GM21515 (cell line): ENCODE measurements around the gene UPK3B.
"Not testable (repeated sequence)": the region's sequence is repeated elsewhere in the genome, so short reads cannot be mapped to it uniquely, and the experiment has no call there.

ENCODE experiments used
- ATAC-seq: cut with Tn5 transposase; IDR thresholded peaks from one replicate; pipeline ENCODE4 v1.9.1; 2021; ENCODE audit not compliant: unreplicated experiment

The UPK3B gene

DNA sequence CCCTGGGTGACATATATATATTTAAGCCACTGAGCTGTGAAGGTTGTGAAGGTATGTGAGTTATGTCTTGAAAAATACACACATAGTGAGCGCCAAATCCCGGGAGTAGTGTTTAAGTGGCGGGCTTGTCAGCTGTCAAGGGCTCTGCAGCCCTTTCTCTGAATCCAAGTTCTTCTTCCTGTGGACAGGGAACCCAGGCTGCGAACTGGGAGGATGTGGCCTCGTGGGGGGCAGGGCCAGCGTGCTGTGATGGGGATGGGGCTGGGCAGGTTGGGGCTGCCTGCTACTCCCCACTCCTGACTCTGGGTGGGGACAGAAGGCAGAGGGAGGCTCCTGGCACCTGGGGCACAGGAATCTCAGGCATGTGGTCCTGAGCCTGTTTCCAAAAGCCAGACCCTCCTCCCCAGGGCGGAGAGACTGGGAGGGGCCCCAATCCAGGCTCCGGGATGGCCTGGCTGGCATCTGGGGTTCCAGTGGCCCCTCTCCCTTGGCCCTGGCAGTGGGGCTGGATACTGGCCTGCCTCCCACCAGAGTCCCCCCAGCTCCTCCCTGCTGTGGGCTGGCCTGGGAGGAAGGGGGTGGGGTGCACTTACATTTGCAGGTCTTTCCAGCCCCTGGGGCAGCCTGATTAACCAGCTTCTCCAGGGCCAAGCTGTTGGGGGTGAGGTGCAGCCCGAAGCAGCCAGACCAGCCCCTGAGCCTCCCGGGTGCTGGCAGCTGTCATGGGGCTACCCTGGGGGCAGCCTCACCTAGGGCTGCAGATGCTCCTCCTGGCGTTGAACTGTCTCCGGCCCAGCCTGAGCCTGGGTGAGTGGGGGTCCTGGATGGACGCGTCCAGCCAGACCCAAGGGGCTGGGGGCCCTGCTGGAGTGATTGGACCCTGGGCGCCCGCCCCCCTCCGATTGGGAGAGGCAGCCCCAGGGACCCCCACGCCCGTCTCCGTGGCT lies at the start of gene UPK3B:
Gene UPK3B, plus strand, starts transcription at position 622 of the 947 bp plus-strand sequence. Its CDS starts 101 bp downstream, at position 723.
- no peak for ATAC-seq

DNA sequence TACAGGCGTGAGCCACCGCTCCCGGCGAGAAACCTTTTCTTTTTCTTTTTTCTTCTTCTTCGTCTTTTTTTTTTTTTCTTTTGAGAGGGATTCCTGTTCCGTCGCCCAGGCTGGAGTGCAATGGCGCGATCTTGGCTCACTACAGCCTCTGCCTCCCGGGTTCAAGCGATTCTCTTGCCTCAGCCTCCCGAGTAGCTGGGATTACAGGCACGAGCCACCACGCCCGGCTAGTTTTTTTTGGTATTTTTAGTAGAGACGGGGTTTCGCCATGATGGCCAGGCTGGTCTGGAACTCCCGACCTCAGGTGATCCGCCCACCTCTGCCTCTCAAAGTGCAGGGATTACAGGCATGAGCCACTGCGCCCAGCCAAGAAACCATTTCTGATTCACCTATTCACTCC lies 49.6 kb upstream of the UPK3B start:
- ATAC-seq: not testable (repeated sequence)

DNA sequence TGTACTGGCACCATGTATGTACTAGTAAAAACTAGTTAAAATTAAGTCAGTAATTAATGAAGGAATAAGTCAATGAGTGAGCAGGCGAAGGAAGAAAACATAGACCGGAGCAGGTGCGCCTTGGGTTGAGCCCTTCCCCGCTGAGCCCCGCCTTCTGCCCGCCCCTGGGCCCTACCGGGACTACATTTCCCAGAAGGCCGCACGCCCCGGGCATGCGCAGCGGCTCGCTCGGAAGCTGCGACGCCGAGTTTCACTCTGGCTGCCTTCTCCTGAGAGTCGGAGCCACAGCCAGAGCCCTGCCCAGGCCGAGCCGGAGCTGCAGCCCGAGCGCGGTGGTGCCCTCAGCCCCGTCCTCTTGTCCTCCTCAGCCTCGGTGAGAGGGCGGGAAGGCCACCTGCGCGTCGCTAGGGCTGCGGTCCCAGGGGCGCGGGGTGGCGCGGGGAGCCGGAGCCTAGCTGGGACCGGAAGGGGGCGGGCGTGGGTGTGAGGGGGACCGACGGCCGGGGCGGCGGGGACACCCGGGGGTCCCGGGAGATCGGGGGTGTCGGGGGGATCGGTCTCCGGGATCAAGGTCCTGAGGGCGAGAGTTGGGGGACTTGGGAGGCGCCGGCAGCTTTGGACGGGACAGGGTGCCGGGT lies 48.8 kb upstream of the UPK3B start, which contains the start of gene DTX2:
Gene DTX2, plus strand, starts transcription at position 246 of the 638 bp plus-strand sequence. CDS start 18,801 bp downstream, outside the sequence.
- peak; percentile 97 for ATAC-seq

DNA sequence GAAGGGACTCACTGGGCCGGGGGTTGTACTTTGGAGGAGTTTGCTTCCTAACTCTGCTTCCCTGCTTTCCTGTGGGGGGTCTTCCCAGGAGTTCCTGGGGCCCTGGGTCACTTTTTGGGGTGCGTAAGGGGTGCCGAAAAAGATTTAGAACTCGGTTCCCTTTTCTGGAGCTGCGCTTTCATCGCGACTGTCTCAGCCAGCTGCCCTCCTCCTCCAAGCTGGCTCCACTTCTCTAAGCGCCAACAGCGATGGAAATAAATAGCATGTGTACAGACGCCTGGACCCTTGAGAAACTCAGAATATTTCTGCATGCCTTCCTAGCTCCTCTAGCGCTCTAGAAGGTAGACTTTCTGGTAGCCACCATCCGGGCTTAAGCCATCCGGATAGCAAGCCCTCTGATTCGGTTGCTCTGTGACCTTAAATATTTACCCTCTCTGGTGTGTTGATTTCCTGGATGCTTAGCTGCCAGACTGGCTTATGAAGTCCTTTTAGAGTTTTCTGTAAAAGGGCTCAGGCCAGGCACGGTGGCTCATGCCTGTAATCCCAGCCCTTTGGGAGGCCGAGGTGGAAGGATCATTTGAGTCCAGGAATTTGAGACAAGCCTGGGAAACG lies 48.0 kb upstream of the UPK3B start:
- ATAC-seq: not testable (repeated sequence)

DNA sequence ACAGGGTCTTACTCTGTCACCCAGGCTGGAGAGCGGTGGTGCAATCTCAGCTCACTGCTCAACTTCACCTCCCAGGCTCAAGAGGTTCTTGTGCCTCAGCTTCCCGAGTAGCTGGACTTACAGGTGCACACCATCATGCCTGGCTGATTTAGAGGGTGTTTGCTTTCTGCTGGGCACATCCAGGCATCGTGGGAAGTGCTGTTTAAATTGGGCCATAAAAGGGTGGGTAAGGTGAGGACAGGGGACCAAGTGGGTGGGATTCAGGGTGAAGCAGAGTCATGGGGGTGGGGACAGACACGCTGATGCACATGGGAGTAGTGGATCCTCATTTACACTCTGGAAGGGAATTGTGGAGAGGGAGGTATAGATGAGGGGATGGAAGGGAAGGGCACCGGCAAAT lies 45.4 kb upstream of the UPK3B start:
- ATAC-seq: not testable (repeated sequence)

DNA sequence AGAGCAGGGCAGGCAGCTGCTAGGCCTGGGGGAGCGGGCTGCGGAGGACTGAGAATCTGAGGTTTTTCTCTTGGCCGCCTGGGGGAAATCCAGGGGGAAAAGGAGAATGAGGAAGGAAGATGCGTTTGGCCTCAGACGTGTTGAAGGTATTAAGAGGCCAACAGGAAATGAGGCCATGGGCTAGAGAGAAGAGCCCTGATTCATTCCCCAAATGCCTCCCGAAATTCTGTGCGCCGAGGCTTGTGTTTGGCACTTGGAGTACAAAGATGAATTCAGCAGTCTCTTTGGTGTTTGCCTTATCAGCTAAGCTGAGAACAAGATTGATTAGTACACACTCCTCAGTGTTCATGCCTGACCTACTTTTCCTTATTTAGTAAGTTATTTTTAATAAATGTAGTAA lies 44.4 kb upstream of the UPK3B start:
- not testable (repeated sequence) for ATAC-seq

DNA sequence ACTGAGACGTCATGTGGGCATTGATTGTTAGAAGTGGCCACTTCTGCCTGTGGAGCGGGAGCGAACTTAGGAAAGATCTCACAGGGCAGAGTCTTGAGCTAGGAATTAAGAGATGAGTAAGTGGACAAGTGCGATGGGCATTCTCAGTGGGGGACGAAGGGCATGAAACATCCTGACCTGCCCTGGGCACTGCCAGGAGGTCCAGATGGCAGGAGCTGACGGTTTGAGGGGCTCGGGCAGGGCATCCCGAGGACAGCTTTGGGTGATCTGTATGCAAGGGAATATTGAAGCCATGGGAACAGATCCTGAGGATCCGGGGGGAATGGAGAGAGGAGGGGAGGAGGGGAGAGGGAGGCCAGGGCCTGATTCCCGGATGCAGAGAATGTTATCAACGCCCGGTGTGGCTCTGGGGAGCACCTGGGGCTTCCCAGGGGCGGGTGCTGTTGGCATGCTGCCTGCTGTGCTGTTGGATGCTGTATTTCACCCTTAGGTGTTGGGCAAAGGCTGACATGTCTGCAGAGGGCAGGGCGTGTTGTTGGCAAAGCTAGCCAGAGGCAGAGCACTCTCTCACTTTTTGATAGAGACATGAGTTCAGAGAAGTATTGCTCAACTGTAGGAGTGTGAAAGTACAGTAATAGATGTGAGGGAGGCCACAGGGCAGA lies 42.5 kb upstream of the UPK3B start:
- ATAC-seq: not testable (repeated sequence)

DNA sequence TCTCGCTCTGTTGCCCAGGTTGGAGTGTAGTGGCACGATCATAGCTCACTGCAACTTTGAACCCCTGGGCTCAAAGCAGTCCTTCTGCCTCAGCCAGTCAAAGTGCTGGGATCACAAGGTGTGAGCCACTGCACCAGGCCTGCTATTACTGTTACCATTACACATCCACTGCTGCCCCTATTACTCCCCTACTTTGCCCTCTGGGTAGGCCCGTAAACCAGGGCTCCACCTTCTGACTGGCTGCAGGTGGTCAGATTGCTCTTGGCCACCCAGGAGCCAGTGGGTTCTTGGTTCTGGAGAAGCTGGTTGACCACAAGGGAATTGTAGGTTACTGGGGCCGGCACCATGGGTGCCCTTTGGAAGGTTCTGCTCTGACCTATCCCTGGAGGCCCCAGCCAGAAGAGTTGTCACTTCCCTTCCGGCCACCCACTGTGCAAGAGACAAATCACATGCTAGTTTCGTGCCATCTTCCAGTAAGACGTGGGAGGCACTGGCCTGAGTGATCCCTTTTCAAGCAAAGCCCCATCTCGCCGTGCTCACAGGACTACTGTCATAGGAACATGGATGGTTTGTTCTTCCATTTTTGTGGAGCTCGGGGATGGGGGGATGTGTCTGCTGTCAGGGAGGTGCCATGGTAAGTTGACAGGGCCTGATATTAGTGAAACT lies 38.7 kb upstream of the UPK3B start:
- not testable (repeated sequence) for ATAC-seq

DNA sequence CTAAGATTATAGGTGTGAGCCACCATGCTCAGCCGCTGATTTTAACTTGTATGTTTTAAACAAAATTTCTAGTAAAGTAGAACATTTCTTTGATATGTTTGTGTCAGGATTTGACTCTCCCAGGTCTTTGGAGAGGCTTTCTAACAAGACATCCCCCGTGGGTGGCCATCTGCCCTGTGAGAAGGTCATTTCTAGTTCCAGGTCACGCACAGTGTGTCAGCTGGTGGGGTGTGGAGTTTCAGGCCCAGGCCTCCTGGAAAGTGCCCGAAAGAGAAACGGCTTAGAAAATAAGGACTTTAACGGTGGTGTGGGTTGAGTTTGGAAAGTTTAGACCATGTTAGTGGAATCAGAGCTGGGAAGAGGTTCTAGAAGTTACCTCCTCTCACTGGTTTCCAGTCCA lies 37.3 kb upstream of the UPK3B start:
- ATAC-seq: not testable (repeated sequence)

DNA sequence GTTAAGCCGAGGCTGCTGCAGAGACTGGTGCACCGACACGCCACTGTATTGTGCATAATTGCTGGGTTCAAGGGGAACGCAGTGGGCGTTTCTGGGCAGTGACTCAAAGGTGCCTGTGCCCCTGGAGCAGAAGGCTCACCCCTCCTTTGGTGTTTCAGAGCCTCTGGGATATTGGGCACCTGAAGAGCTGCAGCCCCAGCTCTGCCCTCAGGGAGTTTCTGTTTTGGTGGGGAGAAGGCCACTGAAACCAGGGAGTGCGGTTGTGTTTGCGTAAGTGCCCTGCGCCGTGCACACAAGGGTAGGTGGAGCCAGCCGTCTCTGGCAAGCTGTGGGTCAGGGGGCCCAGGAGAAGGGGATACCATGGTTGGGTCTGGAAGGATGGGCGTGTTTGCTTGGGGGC lies 34.1 kb upstream of the UPK3B start:
- ATAC-seq: not testable (repeated sequence)

DNA sequence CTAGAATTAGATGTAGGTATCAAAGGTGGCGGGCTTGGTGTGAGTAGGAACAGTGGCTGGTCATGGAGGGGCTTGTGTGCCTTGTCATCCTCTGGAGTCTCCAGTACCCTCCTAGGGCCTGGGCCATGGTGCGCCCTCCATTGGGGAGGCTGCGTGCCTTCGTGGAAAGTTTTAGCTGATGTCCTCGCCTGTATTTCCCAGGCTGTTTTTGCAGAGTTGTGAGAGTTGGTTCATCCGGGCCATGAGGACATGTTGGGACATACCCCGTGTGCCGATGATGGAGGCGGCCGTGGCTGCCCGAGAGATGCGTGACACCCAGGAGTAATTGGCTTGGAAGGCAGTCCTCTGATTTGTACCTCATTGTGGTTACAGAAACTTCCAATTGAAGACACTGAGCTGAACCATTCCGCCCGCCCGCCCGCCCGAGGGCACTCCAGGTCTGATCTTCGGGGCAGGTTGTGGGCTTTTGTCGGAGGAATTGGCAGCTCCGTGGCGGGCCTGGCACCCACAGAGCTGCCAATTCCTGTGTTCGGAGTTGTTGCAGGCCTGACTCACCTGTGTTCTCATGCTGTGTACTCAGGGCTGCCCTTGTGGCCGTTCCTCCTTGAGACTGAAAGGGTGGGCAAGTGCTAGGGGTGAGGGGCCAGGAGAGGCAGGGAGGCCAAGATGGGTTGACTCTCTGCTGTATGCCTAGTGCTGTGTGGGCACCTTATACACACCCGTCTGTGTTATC lies 33.4 kb upstream of the UPK3B start:
- ATAC-seq: not testable (repeated sequence)

DNA sequence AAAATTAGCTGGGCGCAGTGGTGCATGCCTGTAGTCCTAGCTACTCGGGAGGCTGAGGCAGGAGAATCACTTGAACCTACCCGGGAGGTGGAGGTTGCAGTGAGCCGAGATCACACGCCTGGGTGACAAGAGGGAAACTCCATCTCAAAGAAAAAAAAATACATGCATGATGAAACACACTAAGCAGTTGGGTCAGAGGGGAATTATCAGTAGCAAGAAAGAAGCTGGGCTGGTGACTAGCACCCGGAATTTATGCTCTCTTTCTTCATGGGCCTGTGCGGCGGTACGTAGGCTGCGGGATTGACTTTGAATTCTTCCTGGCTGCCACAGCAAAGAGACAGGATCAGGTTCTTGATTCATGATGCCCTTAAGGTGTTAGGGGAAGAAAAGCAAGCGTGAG lies 30.7 kb upstream of the UPK3B start:
- not testable (repeated sequence) for ATAC-seq

DNA sequence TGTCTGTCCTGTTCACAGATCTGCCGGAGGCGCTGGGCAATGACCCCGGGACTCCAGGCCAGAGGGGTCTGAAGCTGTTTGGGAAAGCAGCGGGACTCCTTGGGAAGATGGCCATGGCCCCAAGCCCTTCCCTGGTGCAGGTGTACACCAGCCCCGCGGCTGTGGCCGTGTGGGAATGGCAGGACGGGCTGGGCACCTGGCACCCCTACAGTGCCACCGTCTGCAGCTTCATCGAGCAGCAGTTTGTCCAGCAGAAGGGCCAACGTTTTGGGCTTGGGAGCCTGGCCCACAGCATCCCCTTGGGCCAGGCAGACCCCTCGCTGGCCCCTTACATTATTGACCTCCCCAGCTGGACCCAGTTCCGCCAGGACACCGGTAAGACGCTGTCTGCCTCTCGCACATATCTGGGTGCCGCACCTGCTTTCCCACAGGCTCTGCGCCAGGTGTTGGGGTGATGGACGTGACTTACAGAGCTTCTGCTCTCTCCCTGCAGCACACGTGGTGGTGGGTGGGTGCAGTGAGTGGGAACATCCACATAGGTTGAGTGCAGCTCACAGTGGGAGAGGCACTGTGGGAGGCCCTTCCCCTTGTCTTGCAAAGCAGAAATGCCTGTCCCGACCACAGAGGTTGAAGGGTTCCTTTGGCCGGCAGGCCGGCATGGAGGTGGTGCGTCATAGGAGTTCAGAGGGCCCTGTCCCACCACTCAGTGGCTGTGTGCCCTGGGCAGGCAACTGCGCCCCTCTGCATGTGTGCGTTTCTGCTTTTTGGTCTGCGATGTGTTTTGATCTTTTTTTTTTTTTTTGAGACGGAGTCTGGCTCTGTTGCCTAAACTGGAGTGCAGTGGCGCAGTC lies 29.7 kb upstream of the UPK3B start:
- ATAC-seq: not testable (repeated sequence)

DNA sequence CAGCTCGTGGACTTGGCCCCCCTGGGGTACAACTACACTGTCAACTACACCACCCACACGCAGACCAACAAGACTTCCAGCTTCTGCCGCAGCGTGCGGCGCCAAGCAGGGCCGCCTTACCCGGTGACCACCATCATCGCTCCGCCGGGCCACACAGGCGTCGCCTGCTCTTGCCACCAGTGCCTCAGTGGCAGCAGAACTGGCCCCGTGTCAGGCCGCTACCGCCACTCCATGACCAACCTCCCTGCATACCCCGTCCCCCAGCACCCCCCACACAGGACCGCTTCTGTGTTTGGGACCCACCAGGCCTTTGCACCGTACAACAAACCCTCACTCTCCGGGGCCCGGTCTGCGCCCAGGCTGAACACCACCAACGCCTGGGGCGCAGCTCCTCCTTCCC lies 27.7 kb upstream of the UPK3B start:
- not testable (repeated sequence) for ATAC-seq

DNA sequence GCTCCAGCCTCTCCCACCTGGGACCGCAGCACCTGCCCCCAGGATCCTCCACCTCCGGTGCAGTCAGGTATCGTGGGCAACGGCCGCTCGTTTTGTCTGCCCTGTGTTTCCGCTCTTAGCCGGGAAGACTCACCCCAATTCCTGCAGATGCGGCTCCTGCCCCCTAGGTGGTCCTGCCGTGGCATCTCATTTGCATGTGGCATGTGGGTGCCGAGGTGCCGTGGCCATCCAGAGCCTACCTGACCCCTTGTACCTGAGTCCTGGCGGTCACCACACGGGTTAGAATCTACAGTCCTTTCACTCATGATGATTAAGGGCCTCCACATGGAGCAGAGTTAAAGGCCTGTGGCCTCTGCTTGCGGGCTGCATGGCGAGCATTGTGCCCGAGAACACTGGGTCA lies 27.3 kb upstream of the UPK3B start:
- not testable (repeated sequence) for ATAC-seq

DNA sequence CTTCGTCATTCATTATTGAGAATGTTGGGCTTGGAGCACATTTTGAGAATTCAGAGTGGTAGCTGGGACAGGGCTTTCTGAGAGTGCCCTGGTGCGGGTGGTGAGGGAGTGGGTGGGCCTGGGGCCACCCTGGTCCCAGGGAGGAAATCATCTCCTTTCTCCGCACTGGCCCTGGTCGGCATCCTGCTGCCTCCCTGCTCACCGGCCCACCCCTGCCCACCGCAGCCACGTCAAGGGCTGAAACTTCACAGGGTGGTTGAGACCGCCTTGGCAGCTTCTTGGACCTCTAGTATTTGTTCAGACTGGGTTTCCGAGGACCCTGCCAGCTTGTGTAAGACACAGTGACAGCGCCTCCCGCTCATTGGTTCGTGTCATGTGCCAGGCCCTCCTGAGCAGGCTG lies 25.9 kb upstream of the UPK3B start:
- ATAC-seq: not testable (repeated sequence)

DNA sequence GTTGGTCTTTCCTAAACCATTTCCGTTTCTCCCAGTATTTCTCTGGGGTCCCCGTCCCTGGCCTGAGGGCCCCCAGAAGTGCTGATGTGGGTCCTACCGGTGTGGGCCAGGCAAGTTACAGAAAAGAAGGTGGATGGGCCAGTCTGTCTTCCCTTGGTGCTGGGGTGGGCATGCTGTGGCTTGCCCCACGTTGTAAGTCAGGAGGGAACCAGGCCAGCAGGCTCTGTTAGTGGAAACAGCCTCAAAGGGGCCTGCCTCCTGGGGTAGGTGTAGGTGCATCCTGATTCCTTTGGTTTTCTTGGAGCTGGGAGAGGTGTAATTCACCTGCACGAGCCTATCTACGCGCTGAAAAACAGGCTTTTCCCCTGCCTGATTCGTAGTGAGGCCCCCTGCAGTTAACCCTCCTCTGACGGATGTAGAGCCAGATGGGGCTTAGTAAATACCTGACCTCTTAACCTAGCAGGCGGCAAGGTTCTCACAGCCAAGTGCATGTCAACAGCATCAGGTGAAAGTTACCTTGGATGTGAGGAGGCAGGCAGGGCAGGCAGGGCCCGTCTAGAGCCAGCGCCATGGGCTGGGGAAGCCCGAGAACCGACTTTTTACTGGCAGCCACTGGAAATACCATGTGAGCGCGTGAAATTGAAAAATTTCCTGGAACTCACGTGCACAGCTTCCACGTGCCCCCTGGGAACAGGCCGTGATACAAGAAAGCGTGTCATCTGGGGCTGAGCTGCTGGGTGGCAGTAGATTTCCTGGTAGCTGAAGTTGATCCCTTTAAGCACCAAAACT lies 24.3 kb upstream of the UPK3B start:
- peak; percentile 23 for ATAC-seq

DNA sequence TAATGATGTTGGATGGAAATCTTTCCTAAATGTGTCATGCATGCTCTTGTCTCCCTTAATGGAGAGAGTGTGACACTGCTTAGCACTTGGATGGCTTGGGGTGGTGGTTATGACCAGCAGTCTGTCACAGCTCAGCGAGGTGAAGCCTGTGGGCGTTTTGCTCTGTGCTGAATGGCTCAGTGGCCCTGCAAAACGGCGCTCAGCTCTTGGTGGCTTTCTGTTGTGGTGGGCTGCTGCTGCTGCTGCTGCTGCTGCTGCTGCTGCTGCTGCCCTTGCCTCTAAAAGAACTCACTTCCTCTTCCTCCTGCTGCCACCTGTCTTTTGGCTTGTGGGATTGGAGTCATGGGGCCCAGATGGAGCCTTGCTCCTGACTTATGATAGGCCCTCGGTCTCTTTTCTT lies 23.7 kb upstream of the UPK3B start:
- peak; percentile 98 for ATAC-seq
